GM12891 (cell line): Measurements from ENCODE around the gene RMI1.

Experiments used
- POLR2A ChIP-seq: IDR thresholded peaks from 2 replicates; pipeline ENCODE4 v1.6.1; 2011; ENCODE audit warnings: low read depth, low read length, control low read depth
- POLR2AphosphoS5 ChIP-seq: IDR thresholded peaks from 2 replicates; pipeline ENCODE4 v1.6.1; 2011; ENCODE audit warnings: low read depth, low read length, control low read depth
- TAF1 ChIP-seq: IDR thresholded peaks from 2 replicates; pipeline ENCODE4 v1.6.1; 2011; ENCODE audit warnings: low read depth, low read length, control low read depth

DNA sequence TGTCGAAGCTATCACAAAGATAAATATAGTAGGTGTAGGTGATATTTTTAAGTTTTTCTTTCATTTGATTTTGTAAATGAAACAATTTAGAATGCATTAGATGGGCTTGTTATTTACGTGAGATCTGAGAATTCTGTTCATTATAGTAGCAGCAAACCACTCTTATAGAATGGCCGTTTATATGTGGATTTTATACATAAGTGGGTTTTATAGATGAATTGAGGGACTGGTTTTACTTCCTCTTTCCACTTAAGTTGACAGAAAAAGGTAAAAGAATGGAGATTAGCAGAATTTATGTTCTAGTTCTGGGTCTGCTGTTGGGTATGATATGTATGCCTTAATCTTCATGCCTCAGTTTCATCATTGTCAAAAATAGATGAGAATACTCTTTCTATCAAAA, 5.6 kb downstream of the RMI1 start:
- no peak for TF ChIP-seq POLR2A
- no peak for TF ChIP-seq POLR2AphosphoS5
- TF ChIP-seq TAF1 = no peak
